SK-N-MC (cell line): Measurements from ENCODE around the gene LFNG.

ENCODE experiments used
- DNase-seq: peaks from one replicate; pipeline ENCODE4 v3.0.0-alpha.2; 2011; ENCODE audit warnings: low read depth, low spot score
- H3K27ac ChIP-seq: fragments of 200-600 bp; sonication (generic); 2 replicates; pipeline ENCODE4 v1.5.1; 2016; ENCODE audit warnings: mixed run types
- H3K36me3 ChIP-seq: fragments of 200-600 bp; sonication (generic); 2 replicates; pipeline ENCODE4 v1.6.1; 2017; ENCODE audit warnings: antibody characterized with exemption, low read length, mixed read lengths; ENCODE audit not compliant: insufficient read depth
- H3K4me3 ChIP-seq: fragments of 200-600 bp; sonication (generic); 2 replicates; pipeline ENCODE4 v1.5.1; 2016
- H3K9ac ChIP-seq: fragments of 200-600 bp; sonication (generic); 2 replicates; pipeline ENCODE4 v1.8.0; 2017; ENCODE audit warnings: mixed run types, mixed read lengths; ENCODE audit not compliant: insufficient read length
- H3K9me3 ChIP-seq: fragments of 200-600 bp; sonication (generic); 2 replicates; pipeline ENCODE4 v1.6.1; 2017; ENCODE audit warnings: low read depth, mild to moderate bottlenecking, antibody characterized with exemption, low read length, moderate library complexity, mixed read lengths
- EZH2 ChIP-seq: fragments of 200-600 bp; sonication (generic); IDR thresholded peaks from one replicate; pipeline ENCODE4 v1.6.1; 2017; ENCODE audit warnings: antibody characterized with exemption
- FOXP2 ChIP-seq: optimal IDR thresholded peaks from 2 replicates; pipeline ENCODE3; 2011; ENCODE audit warnings: mild to moderate bottlenecking, moderate library complexity; ENCODE audit not compliant: insufficient read depth; ENCODE audit errors: extremely low read length, control extremely low read depth
- POLR2AphosphoS5 ChIP-seq: IDR thresholded peaks from 2 replicates; pipeline ENCODE4 v1.6.1; 2012; ENCODE audit warnings: mild to moderate bottlenecking, low read depth, low read length, borderline replicate concordance

LFNG gene

GRCh38 chr7:2567679-2568278 lies 48.2 kb downstream of the LFNG start:
- Histone ChIP-seq H3K36me3 (peaks cover 6% of the 10 kb centered on the region; the same call in 1 of the 2 replicates), H3K9me3 (no peaks in the 10 kb centered on the region), H3K9ac (no peak overlapping the region), H3K27ac (no peak overlapping the region), H3K4me3 (no peak overlapping the region)
- no peak for TF ChIP-seq FOXP2
- no peak for TF ChIP-seq POLR2AphosphoS5
- TF ChIP-seq EZH2: no peak
- DNase-seq: no peak

DNA sequence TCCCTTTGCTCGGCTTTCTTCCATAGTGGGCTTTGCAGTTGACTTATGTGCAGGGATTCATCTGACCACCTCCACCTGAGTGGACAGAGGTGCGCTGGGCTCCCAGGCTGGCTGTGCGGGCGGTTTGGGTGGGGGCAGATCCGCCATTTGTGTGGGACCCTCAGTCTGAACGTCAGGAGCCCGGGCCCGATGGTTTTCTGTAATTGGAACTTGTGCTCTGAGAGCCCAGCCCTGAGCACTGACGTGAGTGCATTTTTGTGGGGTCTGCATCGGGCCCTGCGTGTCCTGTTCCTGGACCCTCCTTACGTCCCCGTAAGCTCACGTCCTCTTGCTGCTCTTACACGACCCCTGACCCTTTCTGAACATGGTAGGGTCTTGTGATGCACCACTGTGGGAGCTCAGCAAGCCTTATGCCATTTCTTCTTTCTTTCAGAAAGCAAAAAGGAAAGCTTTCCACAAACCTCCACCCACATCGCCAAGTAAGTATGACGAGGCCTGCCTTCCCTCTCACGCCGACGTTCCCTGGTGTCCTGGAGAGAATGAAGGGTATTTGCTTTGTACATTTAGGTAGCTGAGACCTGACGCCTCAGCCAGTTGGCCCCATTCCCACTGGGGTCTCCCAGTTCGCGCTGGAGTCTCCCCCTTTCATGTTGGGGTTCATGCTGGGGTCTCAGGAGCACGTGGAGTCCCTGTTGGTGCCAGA lies 49.1 kb downstream of the LFNG start:
- no peak for DNase-seq
- TF ChIP-seq POLR2AphosphoS5: no peak
- no peak for TF ChIP-seq EZH2
- TF ChIP-seq FOXP2: no peak
- H3K27ac ChIP-seq: no peak overlapping the region
- H3K9me3 ChIP-seq: no peaks in the 10 kb centered on the region
- H3K36me3 ChIP-seq: peaks cover 4% of the 10 kb centered on the region; the same call in 1 of the 2 replicates
- H3K9ac ChIP-seq: no peak overlapping the region
- no peak overlapping the region for H3K4me3 ChIP-seq

DNA sequence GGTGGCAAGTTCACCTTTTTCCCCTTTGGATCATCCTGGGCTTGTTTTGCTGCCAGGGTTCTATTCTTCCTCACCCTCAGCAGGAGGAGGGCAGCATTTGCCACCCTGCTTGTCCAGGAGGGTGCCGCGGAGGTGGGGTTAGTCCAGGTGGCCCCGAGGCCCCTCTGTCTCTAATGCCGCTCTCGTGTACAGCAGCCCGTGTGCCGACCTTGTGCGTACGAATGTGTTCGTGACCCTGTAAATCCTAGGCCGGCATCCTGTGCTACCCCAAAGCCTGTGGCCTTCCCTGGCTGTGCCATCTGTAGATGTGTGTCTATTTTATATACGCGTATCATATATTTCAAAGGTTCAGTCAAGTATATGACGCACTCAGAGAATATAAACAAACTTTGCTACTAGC lies 49.8 kb downstream of the LFNG start:
- no peak overlapping the region for H3K27ac ChIP-seq
- no peak overlapping the region for H3K4me3 ChIP-seq
- no peaks in the 10 kb centered on the region for H3K9me3 ChIP-seq
- no peak for DNase-seq
- no peak overlapping the region for H3K9ac ChIP-seq
- TF ChIP-seq EZH2 (no peak), POLR2AphosphoS5 (no peak), FOXP2 (no peak)
- H3K36me3 ChIP-seq: peaks cover 8% of the 10 kb centered on the region; the same call in 1 of the 2 replicates

GRCh38 chr7:2570021-2570420 lies 50.4 kb downstream of the LFNG start:
- Histone ChIP-seq H3K9me3 (no peaks in the 10 kb centered on the region), H3K27ac (no peak overlapping the region), H3K9ac (no peak overlapping the region), H3K36me3 (peaks cover 8% of the 10 kb centered on the region; the same call in 1 of the 2 replicates), H3K4me3 (no peak overlapping the region)
- no peak for DNase-seq
- no peak for TF ChIP-seq EZH2
- TF ChIP-seq FOXP2: no peak
- no peak for TF ChIP-seq POLR2AphosphoS5

- Histone ChIP-seq H3K9ac (no peak overlapping the region), H3K36me3 (peaks cover 8% of the 10 kb centered on the region; the same call in 1 of the 2 replicates), H3K27ac (no peak overlapping the region)
Observed at GRCh38 chr7:2571409-2571808, 51.8 kb downstream of the LFNG start.

GRCh38 chr7:2572101-2572842 lies 52.7 kb downstream of the LFNG start:
- H3K9ac ChIP-seq: no peak overlapping the region
- H3K9me3 ChIP-seq: no peaks in the 10 kb centered on the region
- no peak overlapping the region for H3K27ac ChIP-seq
- no peak overlapping the region for H3K4me3 ChIP-seq
- H3K36me3 ChIP-seq: peaks cover 8% of the 10 kb centered on the region; the same call in 1 of the 2 replicates
- TF ChIP-seq FOXP2 (no peak), EZH2 (no peak), POLR2AphosphoS5 (no peak)
- no peak for DNase-seq

More at GRCh38 chr7:2571409-2571808, 51.8 kb downstream of the LFNG start:
- H3K4me3 ChIP-seq: no peak overlapping the region
- DNase-seq: no peak
- no peaks in the 10 kb centered on the region for H3K9me3 ChIP-seq
- TF ChIP-seq FOXP2: no peak
- TF ChIP-seq POLR2AphosphoS5: no peak
- no peak for TF ChIP-seq EZH2

GRCh38 chr7:2573761-2574160 lies 54.2 kb downstream of the LFNG start:
- peaks cover 8% of the 10 kb centered on the region; the same call in 1 of the 2 replicates for H3K36me3 ChIP-seq
- no peak for DNase-seq
- no peak for TF ChIP-seq FOXP2
- no peak for TF ChIP-seq EZH2
- no peak for TF ChIP-seq POLR2AphosphoS5
- H3K4me3 ChIP-seq: no peak overlapping the region
- no peak overlapping the region for H3K27ac ChIP-seq
- no peak overlapping the region for H3K9ac ChIP-seq
- no peaks in the 10 kb centered on the region for H3K9me3 ChIP-seq
